ENCODE data around the gene FGFRL1. TPM values are rescaled to one million over a fixed set of nuclear protein-coding genes. Genes with fewer than 3 reads are reported as not detected.

FGFRL1 gene
- total RNA-seq, 1 experiment from 2014 or later, result 26.1 TPM

DNA sequence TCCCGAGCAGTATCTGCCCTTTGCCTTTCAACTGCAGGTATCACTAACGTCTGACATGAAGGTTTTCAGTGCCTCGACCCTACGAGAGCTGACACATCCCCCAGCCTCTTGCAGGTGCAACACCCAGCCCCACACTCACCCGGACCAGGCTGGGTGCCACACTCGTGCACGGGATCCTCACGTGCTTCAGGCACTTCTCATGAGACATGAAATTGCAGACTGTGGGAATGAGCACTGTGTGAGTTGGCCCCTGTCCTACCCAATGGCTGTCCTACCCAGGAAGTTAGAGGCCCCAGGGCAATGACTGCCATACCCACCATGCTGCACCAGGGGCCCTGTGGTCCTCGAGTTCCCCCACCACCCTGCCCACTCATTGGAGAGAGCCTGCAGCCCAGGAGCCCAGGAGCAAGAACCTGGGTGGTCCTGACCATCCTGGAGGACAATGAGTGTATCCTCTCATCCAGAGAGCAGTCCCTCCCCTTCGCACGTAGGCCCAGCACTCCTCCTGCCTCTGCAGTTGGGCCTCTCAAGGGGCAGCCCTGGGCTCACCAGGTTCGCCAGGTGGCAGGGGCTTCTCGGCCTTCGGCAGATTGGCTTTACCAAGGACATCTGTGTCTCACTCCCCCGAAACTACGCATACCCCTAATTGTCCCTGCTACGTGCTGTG lies 40.4 kb upstream of the FGFRL1 start:
- no peak overlapping the region for H3K4ac ChIP-seq (ENCODE audit: low read depth, low read length)
- no peak overlapping the region for H2BK20ac ChIP-seq (ENCODE audit: low read depth, low read length, poor library complexity, severe bottlenecking)
- H3T11ph ChIP-seq (ENCODE audit: low read length), result no peak overlapping the region
- no peak overlapping the region for H2BK120ac ChIP-seq (ENCODE audit: low read depth, low read length, poor library complexity, severe bottlenecking)
- H3K27me3 Mint-ChIP-seq (ENCODE audit: low read depth), result peaks cover 21% of the 10 kb centered on the region
- H3K27me3 ChIP-seq (ENCODE audit: insufficient read depth, low read length), result peaks cover 3% of the 10 kb centered on the region; the same call in 1 of the 2 replicates
- no peak overlapping the region for H3K4me2 ChIP-seq (ENCODE audit: insufficient read depth, insufficient read length, low read length)
- H2AK5ac ChIP-seq (ENCODE audit: insufficient read length, low read length), result no peak overlapping the region
- H4K8ac ChIP-seq (replicated peaks; ENCODE audit: insufficient read length, low read depth, low read length), result no peak overlapping the region
- H2BK15ac ChIP-seq (ENCODE audit: low read depth, low read length), result no peak overlapping the region
- no peak overlapping the region for H3K18ac ChIP-seq (ENCODE audit: insufficient read length, low read depth, low read length)
- H3K4me1 Mint-ChIP-seq, result peaks cover 0 to 2% of the 10 kb centered on the region in 2 experiments; a peak in 1 of 4 replicates
- no peak overlapping the region for H3K14ac ChIP-seq (ENCODE audit: insufficient read depth, low read length)
- H3K23me2 ChIP-seq (ENCODE audit: insufficient read length, low read depth, low read length, poor library complexity, severe bottlenecking), result peaks cover 5% of the 10 kb centered on the region
- H3K23ac ChIP-seq (ENCODE audit: insufficient read length, low read depth, low read length), result no peak overlapping the region
- no peak overlapping the region for H2BK5ac ChIP-seq (ENCODE audit: insufficient read length, low read length)
- peaks cover 5 to 8% of the 10 kb centered on the region in 2 experiments; a peak in 3 of 5 replicates for H3K9me3 Mint-ChIP-seq
- no peaks in the 10 kb centered on the region for H3K79me1 ChIP-seq (ENCODE audit: insufficient read depth, low read depth, low read length, poor library complexity, severe bottlenecking)
- no peak for DNase-seq
- H3K4me3 Mint-ChIP-seq, result no peak overlapping the region
- no peak overlapping the region for H3K9ac ChIP-seq (ENCODE audit: extremely low read depth, insufficient read length, low read length)
- H3K36me3 Mint-ChIP-seq (ENCODE audit: insufficient read depth in 1 of 3, low read depth in 3 of 3), result no peaks in the 10 kb centered on the region
- no peak overlapping the region for H2AFZ ChIP-seq (ENCODE audit: low read length)
- no peak overlapping the region for H3K27ac Mint-ChIP-seq
- H4K91ac ChIP-seq (ENCODE audit: insufficient read length, low read depth, low read length), result no peak overlapping the region
- no peaks in the 10 kb centered on the region for H3K4me1 ChIP-seq (ENCODE audit: insufficient read depth, low read length)
- H3K79me2 ChIP-seq (ENCODE audit: insufficient read depth, low read length), result no peaks in the 10 kb centered on the region
- no CpG with 5 or more reads among the region's 17 CpGs for WGBS (ENCODE audit: extremely low coverage, insufficient read length, low lambda C conversion rate)
- no peak overlapping the region for H3K27ac ChIP-seq (ENCODE audit: insufficient read length, low read depth, low read length)
- H2BK12ac ChIP-seq (ENCODE audit: insufficient read length, low read depth, low read length), result no peak overlapping the region
- H3K56ac ChIP-seq (ENCODE audit: insufficient read length, low read depth, low read length), result no peak overlapping the region
- TF ChIP-seq, protein P1, sequence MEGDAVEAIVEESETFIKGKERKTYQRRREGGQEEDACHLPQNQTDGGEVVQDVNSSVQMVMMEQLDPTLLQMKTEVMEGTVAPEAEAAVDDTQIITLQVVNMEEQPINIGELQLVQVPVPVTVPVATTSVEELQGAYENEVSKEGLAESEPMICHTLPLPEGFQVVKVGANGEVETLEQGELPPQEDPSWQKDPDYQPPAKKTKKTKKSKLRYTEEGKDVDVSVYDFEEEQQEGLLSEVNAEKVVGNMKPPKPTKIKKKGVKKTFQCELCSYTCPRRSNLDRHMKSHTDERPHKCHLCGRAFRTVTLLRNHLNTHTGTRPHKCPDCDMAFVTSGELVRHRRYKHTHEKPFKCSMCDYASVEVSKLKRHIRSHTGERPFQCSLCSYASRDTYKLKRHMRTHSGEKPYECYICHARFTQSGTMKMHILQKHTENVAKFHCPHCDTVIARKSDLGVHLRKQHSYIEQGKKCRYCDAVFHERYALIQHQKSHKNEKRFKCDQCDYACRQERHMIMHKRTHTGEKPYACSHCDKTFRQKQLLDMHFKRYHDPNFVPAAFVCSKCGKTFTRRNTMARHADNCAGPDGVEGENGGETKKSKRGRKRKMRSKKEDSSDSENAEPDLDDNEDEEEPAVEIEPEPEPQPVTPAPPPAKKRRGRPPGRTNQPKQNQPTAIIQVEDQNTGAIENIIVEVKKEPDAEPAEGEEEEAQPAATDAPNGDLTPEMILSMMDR (conservative IDR thresholded peaks at IDR 0.05), result no peak
- no peak overlapping the region for H4K5ac ChIP-seq (ENCODE audit: insufficient read length, low read depth, low read length)
- H3K9me3 ChIP-seq (ENCODE audit: control insufficient read depth, low read depth, low read length), result no peaks in the 10 kb centered on the region
- no peaks in the 10 kb centered on the region for H4K20me1 ChIP-seq (ENCODE audit: control insufficient read depth, insufficient read depth, insufficient read length)

All from H9 (cell line).